ENCODE results near the gene PSAT1.

The PSAT1 gene

DNA sequence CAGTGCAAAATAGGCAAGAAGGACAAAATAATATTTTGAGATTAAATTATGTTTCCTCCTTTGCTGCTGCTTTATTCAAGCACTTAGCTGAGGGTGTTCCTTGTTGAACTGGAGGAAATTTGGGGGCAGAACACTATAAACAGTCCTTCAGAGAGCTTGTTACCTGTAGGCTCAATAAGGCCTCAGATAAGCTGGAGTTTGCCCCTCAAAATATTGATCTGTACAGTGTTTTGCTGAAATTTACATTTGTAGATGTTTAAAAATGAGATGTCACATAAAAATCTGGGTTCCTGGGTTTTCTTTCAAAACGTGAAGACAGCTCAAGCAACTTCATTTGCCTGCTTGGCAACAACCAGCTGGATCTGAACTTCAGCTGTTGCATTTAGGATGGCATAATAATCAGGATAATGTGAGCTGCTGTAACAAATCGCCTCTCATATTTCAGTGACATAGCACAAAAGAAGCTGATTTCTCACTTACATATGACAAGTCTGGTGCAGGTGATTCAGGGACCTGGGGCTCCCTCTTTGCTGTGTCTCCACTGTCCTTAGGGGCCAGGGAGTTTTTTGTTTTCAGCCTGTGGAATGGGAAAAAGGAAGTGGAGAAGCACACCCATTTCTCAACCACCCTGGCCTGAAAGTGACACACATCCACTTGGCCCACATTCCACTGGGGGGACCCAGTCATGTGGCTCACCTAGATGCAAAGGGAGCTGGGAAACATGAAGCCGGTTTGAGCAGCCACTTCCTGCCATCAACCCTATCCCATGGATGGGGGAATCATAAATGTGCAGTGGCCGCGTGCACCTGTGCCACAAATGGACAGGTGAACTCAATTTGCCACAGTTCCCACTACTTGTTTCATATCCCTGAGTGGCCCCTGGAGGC, 2.4 kb upstream of the PSAT1 start:
- no peak for DNase-seq

DNA sequence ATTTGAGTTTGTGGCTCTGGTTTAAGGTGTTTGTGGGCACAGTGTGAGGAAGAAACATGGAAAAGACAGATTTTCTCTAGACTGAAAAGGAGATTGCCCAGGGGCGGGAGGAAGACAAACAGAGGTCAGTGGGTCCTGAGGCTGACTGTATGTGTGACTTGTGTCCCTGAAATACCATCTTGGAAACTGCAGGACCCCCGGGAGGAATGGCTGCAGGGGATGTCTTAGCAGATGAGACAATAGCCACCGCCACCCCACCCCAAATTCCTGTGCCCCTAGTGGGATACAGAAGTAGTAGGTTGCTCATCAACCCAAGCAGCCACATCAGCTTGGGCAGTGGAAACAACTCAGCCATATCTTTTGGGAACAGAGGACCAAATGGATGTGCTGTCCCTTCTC, 1.7 kb upstream of the PSAT1 start:
- no peak for DNase-seq

DNA sequence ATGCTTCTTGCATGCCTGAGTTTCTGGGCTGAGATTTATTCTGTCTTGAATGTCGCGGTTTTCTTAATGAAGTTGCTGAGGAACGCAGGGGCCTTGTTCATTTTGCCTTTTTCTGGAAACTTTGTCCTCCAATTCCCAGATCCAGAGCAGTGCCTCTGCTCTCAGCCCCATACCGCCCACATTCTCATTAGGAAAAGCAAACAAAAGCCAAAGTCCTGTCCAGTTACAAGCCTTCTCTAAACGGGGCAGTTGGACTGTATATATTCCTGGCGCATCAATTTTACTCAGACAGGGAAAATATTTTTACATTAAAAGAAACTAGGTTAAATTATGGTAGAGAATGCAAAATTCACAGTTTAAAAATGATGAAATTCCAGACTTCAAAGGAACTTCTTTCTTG, 1.2 kb upstream of the PSAT1 start:
- DNase-seq, result no peak

DNA sequence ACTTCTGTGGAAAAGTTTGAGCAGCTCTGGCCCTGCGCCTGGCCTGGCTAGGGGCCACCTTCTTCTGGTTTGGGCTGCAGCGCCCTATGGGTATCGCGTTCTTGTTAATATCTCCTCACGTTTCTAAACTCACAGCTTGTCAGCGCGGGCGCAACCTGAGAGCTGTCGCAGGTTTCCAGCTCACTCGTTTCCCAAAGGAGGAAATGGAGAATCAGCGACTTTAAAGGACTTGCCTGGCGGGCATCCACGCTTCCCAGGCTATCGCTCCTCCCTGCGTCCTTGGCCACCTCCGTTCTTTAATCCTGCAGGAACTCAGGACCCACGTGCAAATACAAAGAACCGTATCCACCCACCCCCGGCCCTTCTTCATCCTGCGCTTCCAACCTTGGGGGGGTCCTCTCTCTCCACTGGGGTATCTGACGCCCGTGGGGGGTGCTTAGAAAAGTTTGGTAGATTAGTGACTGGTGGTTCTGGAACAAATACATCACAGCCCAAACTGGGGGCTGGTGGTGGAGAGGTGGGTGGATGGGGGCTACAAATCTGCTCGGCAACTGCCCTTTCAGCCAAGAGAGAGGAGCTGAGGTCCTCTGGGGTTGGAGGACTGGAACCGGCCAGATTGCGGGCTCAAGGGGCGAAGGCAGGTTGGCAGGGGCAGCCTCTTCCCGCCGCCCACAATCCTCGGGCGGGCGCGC, 578 bp upstream of the PSAT1 start:
- DNase-seq, result no peak

DNA sequence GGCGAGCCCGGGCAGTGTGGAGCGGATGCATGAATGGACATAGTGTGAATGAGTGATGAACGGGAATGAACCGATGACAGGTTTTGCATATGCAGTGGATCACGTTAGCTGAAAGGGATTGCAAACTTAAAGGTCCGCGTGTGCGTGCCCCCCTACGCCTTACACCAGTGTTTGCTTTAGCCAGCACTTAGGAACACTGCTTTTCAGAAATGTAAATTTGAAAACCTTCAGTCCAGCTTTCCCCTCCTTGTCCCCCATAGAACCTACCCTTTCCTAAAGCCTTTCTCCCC, 692 bp downstream of the PSAT1 start:
- DNase-seq, result no peak

DNA sequence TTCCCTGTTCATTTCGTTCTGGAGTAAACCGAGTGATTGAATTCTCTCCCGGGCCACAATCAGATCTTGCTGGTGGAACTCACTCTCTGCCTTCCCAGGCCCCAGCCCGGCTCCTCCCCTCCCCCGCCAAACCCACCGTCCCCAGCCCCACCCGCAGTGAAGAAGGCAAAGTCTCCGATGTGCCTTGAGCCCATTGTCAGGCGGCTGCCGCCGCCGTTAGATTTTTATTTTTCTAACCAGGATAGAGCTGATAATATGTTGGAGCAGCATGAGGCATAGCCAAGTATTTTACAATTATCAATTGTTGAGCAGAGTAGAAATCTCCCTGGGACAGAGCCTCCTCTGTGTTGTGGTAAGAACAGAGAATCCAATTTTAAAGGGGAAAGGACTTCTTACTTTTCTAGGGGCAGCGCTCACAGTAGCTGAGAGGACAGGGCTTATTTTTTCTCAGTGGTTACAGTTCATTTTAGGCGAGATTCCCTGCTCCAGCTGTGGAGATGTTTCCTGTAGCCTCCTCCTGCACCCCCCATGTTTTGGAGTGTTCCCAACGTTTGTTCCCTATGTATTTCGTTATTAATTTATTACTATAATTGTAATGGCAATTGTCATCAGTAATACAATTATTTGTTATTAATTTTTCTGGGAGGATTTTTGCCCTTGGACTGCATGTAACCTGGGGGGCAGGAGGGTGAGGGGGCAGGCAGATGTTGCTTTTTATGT, 1.3 kb downstream of the PSAT1 start:
- DNase-seq, result no peak

DNA sequence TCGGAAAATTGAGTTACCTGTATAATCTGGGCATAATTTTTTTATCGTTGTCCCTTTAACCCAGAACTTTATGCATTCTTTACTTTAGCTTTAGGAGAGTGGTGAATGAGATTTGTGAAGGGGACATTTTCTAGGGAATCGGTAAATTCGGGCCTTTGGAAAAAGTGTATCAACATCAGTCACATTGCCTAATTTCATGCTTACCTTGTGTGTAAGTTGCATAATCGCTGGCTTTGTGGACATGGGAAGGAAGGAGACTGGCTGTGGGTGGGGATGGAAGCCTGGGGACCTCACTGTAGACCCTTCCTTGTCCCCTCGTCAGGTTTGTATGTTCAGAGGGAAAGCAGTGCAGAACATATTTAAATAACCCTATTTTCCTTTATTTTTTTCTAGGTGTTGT, 3.3 kb downstream of the PSAT1 start:
- DNase-seq, result no peak

DNA sequence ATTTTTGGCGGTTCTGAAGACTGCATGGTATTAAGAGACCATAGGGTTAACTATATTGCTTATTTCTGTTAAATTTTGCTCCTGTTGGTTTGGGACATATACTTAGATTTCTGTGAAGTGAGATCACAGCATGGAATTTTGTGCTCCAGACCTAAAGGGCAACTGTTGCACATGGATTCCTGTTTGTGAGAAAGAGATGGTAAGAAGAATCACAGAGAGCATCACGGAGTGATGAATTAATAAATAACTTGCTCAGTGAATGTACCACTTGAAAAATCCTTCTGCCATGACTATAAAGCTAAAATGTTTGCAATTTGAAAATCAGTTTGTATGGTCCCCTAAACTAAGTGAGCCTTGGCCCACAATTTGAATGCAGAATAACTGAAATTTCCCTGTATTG, 4.5 kb downstream of the PSAT1 start:
- no peak for DNase-seq

DNA sequence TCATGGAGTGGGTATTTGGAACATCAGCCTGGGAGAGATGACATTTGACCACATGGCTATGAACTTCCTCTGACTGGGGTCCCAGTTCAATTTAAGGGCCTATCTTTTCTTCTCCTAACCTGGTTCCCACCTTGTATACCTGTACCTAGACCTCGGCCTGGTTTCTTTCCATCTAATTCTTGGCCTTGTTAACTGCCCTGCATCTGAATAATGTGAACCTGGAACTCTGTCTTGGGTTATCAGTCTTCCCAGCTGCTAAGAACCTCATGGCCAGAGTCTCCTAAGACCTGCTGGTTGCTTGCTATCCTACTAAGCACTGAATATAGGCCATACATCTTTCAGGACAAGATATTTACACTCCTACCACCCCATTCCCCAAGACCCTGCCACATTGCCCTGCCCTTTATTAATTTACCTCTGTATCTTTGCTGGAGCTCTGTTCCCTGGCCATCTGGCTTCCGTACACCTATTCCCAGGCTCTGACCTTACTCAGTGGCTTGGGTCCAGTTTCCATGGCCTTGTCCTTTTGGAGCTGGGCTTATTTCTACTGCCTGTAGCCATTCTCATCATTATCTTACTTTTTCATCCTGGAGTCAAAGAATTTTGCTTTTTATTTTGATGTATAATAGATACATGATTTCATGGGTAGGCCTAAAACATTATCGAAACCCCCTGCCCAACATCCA, 6.6 kb downstream of the PSAT1 start:
- no peak for DNase-seq

DNA sequence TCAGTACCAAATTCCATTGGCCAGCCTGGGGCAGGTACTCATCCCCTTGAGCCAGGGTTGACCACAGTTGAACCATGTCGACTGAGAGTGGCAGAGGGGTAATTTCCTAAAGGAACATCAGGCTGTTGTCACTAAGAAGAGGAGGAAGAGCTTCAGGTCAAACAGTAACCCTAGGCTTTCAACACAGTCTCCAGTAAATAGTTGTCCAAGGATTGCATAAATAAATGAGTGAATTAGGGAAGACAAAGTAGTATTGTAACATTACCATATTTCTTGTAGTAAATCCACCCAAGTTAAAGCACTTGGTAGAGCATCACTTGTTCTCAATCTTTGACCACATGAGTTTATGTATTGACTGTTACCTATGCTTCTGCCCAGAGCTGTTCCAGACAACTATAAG, 7.4 kb downstream of the PSAT1 start:
- no peak for DNase-seq

DNA sequence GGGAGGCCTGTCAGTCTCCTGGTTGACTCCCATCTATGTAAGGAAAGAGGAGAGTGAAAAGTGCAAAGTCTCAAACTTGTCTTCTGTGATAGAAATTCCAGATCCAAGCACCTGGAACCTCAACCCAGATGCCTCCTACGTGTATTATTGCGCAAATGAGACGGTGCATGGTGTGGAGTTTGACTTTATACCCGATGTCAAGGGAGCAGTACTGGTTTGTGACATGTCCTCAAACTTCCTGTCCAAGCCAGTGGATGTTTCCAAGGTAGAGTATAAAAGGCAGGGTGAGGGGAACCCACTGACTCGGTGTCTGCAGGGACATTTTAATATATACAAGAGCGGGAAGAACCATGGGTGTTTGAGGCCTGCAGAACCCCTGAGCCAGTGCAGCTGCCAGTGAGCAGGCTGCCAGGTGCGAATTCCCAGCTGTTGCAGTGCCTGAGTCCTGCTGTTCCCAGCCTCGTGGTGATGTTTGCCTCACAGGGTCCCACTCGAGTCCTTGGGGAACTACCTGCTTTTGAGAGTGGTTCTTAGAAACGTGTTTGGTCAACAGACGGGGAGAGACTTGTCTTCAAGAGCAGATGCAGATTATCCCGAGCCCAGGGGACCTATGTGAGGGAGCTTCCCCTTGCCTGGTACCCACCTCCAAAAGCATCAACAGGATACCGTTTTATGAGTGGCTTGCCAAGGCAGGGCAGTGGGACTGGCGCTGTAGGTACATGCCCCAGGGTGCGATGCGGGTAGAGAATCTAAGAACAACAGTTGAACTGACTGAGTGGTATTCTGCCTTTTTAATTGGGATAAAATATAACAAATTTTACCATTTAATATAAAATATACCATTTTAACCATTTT, 9.5 kb downstream of the PSAT1 start:
- no peak for DNase-seq

DNA sequence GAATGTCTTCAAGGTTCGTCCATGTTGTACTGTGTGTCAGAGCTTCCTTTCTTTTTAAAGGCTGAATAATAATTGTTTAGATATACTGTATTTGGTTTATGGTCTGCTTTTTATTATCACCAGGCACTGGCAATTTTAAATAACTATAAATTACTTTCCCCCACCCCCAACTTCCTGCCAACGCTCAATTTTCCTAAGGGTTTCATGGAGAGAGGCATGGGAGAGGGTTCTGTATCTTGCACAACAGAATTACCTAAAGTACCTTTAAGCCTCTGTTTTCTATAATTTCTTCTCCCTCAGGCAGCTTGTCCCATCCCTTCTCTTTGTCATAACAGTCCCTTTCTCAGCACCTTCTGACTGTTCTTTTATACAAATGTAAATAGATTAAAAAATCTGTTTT, 10.4 kb downstream of the PSAT1 start:
- no peak for DNase-seq

DNA sequence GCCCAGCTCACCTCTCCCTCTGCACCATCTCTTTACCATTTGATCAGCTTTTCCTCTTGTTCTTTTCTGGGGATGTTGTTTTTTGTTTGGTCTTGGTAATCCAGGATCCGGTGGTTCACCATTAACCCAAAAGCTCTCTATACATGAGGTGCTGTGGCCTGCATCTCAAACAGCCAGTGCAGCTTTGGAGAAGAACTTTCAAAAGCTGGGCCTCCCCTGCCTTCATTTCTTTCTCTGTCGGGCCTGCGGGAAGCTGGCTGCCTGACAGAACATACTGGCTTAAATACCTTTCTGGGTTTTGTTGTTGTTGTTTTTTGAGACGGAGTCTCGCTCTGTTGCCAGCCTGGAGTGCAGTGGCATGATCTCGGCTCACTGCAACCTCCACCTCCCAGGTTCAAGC, 12.1 kb downstream of the PSAT1 start:
- no peak for DNase-seq

DNA sequence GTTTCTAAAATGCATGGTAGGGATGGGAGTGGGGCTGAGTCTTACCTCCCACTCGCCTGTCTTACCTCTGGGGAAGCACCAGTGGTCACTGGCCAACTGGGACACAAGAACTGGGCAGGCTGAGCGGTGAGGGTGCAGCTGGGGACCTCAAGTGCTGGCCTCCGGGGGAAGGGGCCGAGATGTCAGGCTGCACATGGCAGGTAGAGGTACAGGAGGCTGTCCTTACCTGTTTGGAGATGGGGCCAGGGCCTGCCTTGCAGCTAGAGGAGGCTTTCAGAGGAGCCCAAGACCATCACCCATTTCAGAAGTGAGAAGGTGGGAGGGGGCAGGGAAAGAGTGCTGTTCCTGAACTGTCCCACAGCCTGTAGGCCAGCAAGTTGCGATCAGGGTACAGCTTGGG, 14.2 kb downstream of the PSAT1 start:
- DNase-seq, result no peak

DNA sequence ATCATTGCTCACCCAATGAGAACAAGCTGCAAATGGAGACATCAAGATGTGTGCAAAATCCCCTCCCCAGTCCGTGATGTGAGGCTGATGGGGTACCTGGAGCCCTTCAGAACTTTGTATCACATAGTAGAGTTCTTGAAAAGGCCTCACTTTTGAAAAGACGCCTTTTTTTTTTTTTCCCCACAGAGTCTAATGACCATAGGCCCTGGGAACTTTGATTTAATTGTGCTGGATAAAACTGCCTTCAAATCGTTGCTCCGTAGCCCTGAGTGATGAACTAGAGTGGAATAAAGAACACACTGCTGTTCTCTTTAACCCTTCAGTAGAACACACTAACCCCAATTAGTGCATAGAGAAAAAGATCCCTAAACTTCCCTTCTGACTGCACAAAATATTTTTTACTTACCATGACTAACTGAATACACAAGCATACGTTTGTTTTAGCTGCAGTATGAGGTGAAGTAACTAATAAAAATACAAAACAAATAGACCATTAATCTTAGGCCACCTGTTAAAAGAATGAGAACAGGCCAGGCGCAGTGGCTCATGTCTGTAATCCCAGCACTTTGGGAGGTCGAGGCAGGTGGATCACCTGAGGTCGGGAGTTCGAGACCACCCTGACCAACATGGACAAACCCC, 15.1 kb downstream of the PSAT1 start:
- DNase-seq, result no peak

DNA sequence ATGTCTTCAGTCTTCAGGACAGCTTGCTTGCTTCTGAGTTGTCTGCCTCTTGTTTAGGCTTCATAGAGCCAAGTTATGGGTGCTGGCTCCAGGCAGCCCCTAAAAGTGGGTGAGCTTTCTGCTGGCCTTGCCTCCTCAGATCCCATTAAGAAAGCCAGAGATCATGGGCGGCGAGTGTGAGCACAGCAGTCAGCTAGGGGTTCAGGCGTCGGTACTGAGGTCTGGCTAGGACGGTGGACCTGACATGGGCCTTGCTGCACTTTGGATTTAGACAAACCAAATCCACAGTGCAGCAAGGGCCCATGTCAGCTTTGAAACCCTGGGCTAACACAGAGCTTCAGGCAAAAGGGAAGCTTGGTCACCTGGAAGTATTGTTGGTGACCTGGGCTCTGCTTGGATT, 17.6 kb downstream of the PSAT1 start:
- no peak for DNase-seq

DNA sequence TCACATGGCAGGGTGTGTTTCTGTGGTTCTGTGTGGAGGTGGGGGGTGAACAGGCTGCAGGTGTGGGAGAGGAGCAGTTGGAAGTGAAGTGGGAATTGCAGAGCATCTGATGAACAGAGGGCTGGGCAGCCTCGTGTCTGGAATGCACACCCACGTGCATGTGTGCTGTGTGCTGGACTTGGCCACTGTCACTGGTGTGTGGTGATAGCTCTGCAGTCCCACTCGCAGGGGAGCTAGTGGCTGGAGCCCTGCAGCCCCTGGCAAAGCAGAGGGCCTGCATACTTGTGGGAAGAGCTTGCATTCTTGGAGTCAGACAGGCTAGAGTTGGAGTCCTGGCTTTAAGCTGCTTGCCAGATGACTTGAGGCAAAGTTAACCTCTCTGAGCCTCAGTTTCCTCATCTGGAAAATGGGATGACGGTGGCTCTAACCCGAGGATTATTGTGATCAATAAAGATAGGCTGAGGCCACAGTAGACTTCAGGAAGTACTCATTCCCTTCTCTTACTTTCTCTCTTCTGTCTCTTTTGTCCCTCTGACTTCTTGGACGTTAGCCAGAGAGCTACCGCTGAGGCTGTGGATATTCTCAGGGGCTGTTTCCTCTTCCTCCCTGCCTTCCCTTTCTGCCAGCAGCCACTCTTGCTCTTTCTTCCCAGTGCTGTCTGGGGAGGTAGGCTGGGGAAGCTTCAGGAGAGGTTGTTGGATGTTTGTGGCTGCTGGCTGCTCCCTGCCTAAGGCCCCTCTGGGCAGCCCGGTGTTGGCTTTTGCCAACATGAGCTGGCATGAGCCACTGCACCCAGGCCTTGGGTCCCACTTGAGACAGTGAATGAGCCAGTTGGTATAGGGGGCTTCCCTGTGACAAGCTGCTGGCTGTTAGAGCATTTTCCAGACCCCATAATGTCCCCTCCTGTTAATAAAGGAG, 18.3 kb downstream of the PSAT1 start:
- no peak for DNase-seq

DNA sequence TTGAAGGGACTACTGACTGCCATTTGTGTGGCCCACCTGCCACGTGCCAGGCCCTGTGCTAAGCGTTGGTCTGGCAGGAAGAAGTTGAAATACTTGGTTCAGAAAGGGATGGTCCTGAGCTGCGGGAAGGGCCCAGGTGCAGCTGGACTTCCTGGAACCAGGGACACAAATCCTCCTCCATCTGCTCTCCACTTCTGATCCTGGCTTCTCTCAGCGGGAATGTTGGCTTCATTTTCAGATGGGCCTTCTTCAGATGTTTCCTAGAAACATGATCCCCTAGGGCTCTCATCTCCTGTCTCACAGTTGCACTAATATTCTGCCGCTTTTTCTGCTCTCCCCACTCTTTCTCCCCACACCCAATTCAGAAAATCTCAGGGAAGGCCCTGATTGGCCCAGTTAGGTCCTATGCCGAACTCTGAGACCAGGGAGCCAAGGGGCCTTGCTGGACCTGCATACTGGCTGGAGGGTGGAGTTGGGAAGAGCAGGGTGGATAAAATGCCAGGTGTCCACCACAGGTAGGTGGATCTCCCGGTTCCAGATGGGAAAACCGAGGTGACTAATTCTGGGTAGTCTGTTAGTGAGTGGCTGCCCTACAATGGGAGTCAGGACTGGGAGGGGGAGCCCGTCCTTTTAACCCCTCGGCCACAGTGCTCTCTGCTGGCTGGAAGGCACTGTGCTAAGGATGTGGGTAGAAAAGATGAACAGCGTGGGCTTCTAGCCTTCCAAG, 19.4 kb downstream of the PSAT1 start:
- no peak for DNase-seq

DNA sequence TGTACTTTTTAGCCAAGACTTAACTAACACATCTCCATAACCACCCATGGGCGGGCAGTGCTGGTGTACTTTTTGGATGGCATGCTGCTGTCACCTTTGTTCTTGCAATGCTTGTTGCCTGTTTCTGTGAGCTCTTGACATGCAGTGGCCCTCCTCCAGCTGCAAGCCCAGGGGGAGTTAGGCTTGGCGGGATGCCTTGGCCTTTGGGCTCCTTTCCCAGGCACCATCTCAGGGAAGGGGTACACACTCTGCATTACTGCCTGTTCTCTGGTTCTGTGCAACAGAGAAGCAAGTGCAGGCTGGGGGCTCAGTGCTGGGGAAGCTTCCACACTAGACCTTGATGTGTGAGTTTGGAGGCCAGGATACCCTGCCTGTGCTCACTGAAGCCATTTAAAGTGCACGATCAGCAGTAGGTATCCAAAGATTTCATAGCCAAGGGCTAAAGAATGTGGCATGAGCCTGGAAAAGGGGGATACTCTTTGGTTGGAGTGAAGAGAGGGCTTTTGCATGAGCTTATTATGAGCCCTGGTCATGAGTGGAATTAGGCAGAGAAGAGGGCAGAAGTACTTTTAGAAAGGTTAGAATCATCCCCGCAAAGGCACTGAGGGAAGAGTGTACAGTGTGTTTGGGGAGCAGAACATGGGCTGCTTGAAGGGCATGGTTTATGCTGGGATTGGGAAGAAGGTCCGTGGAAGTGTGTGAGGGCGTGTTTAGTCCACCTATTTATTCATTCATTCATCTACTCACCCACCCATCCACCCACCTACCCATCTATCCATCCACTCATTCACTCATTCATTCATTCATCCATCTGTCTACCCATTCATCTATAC, 22.5 kb downstream of the PSAT1 start:
- DNase-seq, result no peak
